Measurements from ENCODE around the gene ISY1.

DNA sequence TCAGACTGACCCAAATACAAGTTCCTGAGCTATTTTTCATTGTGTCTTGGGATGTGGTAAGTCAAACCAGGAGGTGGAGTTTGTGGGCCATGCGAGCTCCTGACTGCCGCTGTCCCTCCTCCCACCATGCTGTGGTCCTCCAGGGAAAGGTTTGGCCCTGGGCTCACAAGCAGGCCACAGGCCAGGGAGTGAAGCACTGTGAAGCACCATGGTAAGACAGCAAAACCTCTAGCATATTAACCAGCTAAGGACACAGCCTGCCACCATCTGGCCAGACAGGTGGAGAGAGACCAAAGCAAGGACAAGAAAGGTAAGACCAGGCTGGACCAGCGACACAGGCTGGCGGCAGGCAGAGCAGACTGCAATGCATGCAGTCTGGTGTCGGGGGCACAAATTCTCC, 54.5 kb downstream of the ISY1 start:
- TF ChIP-seq YY1 (IDR thresholded peaks at IDR 0.05; ENCODE audit: insufficient read depth, insufficient read length): no peak
- no peak for TF ChIP-seq ZNF274 (IDR thresholded peaks at IDR 0.05; ENCODE audit: low read depth, low read length)
